DMS 273 treated with DMSO at 0.1 percent for 48 hours (cell line): ENCODE measurements around the gene SLC39A1.
"Not testable (repeated sequence)": the region's sequence is repeated elsewhere in the genome, so short reads cannot be mapped to it uniquely, and the experiment has no call there.

Experiments
- DNase-seq: peaks from one replicate; lab custom pipeline; 2025; lab: John Stamatoyannopoulos, UW

The SLC39A1 gene

DNA sequence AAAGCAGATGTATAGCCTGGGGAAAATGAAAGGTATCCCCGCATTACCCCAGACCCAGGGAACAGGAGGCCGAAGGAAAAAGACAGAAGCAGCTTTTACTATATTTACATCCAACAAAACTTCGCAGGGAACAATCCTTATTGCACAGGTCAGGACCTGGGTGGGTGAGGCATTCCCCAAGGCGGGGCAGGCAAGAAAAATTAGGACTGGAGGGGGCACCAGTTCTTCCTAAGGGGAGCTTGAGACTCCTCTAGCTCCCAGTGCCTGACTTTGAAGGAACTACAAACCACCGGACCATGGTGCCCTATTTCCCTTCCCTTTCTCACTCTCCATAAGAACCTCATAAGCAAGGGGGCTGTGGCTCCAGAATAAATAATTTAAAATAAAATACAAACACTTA, 33.9 kb downstream of the SLC39A1 start:
- no peak for DNase-seq

DNA sequence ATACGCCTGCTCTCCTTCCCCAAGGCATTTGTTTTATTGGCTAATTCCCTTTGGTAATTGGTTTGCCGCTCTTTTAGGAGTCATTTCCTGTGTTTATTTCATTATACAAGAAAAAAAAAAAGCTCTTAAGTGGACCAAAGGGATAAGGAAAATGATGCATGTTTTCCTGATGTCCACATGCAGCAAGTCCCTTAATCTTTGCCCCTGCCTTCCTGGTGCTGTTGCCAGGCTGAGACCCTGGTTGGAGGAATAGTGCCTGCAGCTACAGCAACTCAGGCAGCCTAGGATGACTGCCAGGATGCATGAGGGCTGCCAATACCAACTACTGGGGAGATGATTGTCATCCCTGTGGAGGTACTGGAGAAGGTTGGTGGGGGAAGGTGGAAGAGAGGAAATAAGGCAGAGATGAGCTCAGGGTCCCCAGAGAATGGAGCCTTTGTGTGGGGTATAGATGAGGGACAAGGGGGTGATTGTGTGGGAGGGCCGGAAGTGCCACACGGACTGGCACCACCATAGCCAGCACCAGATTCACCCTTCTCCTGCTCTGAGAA, 34.5 kb downstream of the SLC39A1 start:
- no peak for DNase-seq

DNA sequence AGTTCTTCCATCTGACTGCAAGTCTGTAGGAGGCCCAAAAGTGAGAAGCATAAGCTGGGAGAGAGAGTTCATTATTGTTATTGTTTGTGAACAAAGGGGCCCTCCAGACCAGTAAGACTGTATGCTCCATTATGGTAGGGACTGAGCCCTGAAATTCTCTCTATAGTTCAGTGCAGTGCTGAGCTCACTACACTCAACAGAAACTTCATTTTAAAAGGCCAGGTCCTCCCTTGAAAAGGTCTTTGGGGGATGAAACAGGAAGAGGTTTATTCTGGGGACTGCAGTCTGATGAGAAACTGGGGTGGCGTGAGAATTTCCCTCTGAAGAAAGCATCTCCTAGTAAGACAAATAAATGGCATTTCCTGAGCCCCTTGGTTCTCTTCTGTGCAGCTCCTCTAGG, 35.1 kb downstream of the SLC39A1 start:
- DNase-seq: no peak

DNA sequence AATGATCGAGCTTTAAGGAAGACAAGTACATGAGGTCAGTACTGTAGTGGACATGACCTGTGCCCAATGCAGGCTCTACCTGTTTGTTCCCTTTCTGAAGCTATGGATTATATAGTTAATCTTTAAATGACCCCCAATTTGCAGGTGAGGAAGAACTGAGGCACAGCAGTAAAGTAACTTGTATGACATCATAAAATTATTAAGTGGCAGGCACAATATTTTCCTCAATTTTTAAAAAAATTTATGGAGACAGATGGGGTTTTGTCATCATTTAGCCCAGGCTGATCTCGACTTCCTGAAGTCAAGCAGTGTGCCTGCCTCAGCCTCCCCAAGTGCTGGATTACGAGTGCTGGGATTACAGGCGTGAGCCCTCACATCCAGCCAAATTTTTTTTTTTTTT, 36.9 kb downstream of the SLC39A1 start:
- no peak for DNase-seq

DNA sequence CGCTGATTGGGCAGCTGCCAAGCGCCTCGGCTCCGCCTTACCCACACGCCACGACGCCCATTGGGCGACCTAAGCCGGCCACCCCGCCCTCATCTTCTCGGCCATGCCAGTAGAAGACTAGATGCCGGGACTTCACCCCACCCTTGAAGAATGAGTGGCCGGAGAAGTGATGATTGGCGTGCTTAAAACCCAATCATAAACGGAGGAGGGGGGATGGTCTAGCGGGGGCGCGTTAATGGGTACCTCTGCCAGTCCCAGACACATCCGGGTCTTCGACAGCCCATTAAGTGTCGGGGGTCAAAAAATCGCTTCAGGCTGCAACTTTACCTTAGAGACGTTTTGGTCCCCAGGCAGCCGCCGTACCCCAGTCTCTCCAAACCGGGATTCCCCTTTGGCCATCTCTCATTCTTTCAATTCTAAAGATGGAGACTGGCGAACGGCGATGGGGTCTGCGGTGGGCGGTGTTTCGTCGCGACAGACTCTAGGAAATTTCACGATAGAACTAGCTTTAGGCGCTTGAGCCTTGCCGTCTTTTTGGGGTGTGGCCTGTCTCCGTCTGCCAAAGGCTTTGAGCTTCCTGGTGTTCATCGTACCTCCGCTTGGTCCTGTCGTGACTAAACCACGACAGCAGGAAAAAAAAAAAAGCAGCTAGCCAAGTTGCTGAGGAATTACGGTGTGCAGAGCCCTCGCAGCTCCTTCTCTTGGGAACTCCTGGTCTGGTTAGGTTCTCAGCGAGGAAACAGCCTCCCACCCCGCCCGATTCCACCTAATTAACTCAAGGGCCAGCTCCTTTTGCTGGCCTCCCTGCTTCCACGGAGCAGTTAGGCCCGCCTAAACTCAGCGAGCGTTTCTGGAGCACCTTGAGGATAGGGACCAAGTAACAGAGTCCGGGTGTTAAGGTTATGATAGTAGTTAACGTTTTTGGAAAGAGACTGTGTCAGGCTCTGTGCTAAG, 40.1 kb downstream of the SLC39A1 start, which contains the start of gene GATAD2B:
Gene GATAD2B (minus strand): TSS at position 1 of the 954 bp plus-strand sequence. CDS start 94,625 bp downstream, outside the sequence.
- peak; percentile 99 for DNase-seq

DNA sequence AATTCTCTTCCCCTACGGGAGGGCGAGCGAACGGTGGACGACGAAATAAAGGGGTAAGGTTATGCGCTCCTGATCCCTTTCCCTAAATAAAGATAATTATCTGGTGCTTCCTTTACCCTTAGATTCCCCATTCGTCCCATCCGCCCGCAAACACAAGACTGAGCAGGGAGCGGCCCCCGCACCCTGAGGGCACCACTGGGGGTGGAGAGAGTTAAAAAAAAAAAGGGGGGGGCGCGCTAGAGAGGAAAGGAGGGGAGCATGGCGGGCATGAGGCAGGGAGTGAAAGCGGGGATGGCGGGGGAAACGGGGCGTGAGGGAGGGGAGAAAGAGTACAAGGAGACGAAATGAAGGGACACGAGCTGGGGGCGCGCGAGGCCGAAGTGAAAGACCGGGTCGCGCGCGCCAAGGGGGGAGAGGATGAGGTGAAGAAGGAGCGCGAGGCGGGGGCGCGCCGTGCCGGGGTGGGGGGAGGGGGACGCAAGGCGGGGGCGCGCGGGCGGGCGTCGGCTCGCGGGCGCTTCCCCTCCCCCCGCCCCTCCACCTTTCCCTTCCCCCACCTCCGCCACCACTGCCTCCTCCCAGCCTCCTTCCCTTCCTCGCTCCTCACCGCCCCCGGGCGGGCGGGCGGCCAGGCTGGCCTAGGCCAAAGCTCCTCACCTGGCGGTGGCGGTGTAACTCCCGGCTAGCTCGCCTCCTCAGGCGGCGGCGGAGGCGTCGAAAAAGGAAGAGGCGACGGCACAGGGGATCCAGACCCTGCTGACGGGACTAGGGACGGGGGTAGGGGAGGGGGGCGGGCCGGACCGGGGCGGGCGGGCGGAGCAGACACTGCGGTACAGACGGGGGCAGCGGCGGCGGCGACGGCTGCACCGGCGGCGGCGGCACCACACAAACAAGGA, 41.0 kb downstream of the SLC39A1 start:
- DNase-seq: no peak

DNA sequence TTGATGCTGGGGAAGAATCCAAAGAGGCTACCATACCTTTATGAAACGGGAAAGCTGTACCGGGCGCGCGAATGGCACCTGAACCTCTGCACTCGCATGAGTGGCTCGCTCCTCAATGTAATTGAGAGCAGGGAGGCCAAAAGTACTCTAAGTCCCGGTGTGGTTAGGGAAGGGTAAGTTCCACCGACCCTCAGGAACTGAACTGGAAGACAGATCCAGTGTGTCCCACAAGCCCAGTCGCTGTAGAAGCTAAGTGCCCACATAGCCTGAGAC, 41.6 kb downstream of the SLC39A1 start:
- DNase-seq: no peak

DNA sequence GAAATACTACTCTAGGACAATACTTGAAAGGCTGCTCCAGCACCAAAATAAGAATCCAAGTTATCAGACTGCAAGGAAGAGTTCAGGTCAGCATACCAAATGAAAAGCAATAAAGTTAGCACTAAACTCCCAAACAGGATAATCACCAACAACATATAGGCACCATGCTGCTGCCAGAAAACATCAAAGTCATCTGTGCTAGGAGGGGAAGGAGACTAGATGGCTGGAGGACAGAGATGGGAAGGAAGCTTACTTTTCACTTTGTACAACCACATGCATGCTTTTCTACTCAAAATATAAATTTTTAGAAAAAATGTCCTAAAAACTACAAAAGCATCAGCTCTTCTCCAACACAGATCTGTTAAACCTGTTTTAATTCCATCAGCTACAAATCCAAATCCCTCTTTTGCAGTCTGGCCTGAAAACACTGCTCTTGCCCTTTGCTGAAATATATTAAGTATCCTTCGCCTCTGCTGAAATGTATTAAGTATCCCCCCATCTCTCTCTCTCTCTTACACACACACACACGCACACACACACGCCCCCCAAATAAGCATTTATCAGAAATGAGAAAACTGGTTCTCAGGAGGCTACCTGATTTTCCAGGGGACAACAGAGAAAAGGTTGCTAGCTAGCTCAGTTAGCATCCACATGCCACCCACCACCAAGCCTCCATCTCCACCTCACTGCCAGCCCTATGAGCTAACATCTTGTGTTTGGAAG, 42.1 kb downstream of the SLC39A1 start:
- no peak for DNase-seq

DNA sequence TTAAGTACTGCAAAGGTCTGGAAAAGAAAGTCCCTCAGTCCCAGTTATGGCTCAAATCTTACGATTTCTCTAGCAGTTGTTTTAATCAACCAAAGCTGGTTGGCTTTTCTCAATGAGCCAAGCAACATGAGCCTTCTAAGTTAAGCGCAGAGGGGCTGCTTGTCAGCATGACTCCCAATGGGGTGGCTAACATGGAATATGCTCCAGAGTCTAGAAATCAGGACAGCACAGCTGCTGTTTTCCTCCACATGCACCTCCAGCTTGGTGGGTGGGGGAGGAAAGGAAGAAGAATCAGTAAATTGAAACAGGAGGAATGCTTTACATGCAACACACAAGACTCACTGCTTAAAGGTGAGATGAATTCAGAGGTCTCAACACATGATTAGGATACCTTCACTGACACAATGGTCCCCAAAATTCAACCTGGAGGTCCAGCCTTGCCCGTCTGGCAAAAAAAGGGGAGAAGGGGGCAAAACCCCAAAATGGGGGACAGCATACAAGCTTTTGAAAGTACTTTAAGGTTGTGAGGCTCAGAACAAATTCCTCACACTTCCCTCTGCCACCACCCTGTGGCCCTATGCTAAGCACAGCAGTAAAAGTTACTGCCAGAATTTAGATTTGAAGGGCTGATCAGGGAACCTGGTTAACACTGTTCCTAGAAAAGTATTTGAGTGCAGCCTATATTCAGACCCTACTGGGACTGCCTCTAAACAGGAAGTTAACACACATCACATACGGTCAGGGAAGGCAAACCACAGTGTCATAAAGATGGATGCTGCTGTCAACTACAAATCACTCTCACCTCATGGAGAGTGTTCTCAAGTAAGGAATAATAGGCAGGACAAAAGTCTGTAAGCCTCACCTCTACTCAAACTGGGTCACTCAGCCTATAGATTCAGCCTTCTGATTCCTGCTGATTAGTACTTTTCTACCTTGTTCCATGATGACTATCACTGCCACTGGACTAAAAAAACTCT, 43.2 kb downstream of the SLC39A1 start:
- peak; percentile 11 for DNase-seq

DNA sequence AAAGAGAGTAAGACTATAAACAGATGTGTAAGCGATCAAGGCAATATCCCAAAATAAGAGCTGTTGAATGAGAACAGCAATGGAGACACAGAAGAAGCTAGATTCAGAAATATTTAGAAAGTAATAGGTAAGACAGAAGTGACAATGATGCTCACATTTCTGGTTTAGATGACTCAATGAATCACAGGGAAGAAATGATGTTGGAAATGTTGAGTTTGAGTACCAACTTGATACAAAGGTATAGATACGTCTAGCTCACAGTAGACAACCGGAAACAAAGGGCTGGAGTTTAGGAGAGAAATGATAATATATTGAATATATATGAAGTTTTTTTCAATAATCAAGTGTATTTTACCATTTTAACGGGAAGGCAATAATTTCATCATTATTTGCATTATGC, 47.0 kb downstream of the SLC39A1 start:
- no peak for DNase-seq

DNA sequence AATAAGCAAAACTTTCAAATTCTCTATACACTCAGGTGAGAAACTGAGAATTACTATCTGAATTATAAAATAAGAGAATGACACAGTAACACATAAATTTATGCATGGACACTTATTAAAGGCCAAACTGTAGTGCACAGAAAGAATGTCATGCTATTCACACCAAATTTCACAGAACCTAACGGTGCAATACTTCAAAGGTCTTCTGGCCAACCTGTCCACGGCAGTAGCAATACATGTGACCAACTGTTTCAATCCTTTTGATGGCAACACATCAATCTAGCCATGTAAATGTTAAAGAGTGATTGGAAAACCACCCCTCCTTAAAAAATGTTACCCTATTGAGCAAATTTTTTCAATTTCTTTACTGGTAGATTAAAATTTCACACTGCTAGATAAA, 51.0 kb downstream of the SLC39A1 start:
- no peak for DNase-seq

DNA sequence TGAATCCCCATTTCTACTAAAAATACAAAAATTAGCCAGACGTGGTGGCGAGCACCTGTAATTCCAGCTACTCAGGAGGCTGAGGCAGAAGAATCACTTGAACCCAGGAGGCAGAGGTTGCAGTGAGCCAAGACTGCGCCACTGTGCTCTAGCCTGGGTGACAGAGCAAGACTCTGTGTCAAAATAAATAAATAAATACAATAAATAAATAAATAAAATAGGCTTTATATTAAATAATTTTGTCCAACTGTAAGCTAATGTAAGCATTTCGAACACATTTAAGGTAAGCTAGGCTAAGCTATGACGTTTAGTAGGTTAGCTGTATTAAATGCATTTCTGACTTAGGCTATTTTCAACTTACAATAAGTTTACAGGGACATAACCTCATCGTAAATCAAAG, 52.8 kb downstream of the SLC39A1 start:
- DNase-seq: not testable (repeated sequence)
